ENCODE data around the gene PRKCD. TPM values are rescaled to one million over a fixed set of nuclear protein-coding genes. Genes with fewer than 3 reads are reported as not detected.

Gene PRKCD
- total and polyA plus RNA-seq, 9 of the 15 experiments (the other 6 are each of a cell fraction or from before 2014, with no cell fraction given) = 2.5 to 19.5 (median 6.1) TPM

- no peak for ATAC-seq
- H3K9ac ChIP-seq (ENCODE audit: insufficient read depth in 1 of 2, low read depth in 2 of 2, low read length in 2 of 2) = no peak overlapping the region; a peak in 1 of 4 replicates
- H3K27ac ChIP-seq (ENCODE audit: extremely low read depth, low read depth, low read length) = no peak overlapping the region
- BruUV-seq (replicated peaks) = no TSS peak
- H2AFZ ChIP-seq (ENCODE audit: low read depth, low read length) = no peak overlapping the region
- intact Hi-C loops (cut with micrococcal nuclease) = loop anchor here (10.0 kb wide), 1 partner anchor 48 kb away; no protein-coding TSS in a partner anchor
- no peaks in the 10 kb centered on the region for H3K27me3 ChIP-seq (ENCODE audit: control insufficient read depth in 2 of 2, insufficient read depth in 2 of 2, low read length in 2 of 2)
- H3K4me1 ChIP-seq (replicated peaks in 1 of 2; ENCODE audit: control insufficient read depth in 2 of 2, insufficient read depth in 2 of 2, low read length in 2 of 2) = peaks cover 0 to 3% of the 10 kb centered on the region in 2 experiments; a peak in 1 of 5 replicates
- peak; percentile 52 for TF ChIP-seq POLR2G (IDR thresholded peaks at IDR 0.05; ENCODE audit: low read depth, low read length)
- no peak for TF ChIP-seq HMG20B (CRISPR knock-in tag; IDR thresholded peaks at IDR 0.05)
- TF ChIP-seq, protein P1, sequence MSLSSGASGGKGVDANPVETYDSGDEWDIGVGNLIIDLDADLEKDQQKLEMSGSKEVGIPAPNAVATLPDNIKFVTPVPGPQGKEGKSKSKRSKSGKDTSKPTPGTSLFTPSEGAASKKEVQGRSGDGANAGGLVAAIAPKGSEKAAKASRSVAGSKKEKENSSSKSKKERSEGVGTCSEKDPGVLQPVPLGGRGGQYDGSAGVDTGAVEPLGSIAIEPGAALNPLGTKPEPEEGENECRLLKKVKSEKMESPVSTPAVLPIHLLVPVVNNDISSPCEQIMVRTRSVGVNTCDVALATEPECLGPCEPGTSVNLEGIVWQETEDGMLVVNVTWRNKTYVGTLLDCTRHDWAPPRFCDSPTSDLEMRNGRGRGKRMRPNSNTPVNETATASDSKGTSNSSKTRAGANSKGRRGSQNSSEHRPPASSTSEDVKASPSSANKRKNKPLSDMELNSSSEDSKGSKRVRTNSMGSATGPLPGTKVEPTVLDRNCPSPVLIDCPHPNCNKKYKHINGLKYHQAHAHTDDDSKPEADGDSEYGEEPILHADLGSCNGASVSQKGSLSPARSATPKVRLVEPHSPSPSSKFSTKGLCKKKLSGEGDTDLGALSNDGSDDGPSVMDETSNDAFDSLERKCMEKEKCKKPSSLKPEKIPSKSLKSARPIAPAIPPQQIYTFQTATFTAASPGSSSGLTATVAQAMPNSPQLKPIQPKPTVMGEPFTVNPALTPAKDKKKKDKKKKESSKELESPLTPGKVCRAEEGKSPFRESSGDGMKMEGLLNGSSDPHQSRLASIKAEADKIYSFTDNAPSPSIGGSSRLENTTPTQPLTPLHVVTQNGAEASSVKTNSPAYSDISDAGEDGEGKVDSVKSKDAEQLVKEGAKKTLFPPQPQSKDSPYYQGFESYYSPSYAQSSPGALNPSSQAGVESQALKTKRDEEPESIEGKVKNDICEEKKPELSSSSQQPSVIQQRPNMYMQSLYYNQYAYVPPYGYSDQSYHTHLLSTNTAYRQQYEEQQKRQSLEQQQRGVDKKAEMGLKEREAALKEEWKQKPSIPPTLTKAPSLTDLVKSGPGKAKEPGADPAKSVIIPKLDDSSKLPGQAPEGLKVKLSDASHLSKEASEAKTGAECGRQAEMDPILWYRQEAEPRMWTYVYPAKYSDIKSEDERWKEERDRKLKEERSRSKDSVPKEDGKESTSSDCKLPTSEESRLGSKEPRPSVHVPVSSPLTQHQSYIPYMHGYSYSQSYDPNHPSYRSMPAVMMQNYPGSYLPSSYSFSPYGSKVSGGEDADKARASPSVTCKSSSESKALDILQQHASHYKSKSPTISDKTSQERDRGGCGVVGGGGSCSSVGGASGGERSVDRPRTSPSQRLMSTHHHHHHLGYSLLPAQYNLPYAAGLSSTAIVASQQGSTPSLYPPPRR (CRISPR knock-in tag; IDR thresholded peaks at IDR 0.05; ENCODE audit: borderline replicate concordance) = no peak
- TF ChIP-seq GTF2E2 (tag; IDR thresholded peaks at IDR 0.05) = no peak
- TF ChIP-seq RBM39 (optimal IDR thresholded peaks at IDR 0.05; ENCODE audit: low read depth, low read length) = no peak
- TF ChIP-seq RAD51 (IDR thresholded peaks at IDR 0.05; ENCODE audit: borderline replicate concordance, low read depth) = no peak
- POLR2A ChIA-PET = interaction anchor here (1.2 to 2.2 kb wide), 2 partner anchors 9 to 112 kb away, joined by 4 to 9 read pairs; no protein-coding TSS in a partner anchor
- WGBS (ENCODE audit: insufficient coverage, low coverage, missing lambda C conversion rate) = 90% methylated on average over 14 of the region's 17 CpGs
- peaks cover 90% of the 10 kb centered on the region for H3K36me3 ChIP-seq (ENCODE audit: control insufficient read depth, insufficient read depth, low read length)
- FAIRE-seq = no peak
- CTCF ChIA-PET (ENCODE audit: low intra/inter-chr PET ratio) = no interaction called here
- DNase-seq (ENCODE audit: extremely low read depth in 1 of 4, low spot score in 3 of 4) = peak in 1 of 4 experiments; percentile 7
- no peaks in the 10 kb centered on the region for H3K9me1 ChIP-seq (ENCODE audit: control insufficient read depth, insufficient read depth, low read length)
- no peak overlapping the region for H3K4me3 ChIP-seq
- H3K79me2 ChIP-seq (ENCODE audit: control insufficient read depth, insufficient read depth, low read length) = no peaks in the 10 kb centered on the region
- H3K4me2 ChIP-seq (ENCODE audit: insufficient read depth, low read length) = no peak overlapping the region
- H3K9me3 ChIP-seq (replicated peaks; ENCODE audit: control insufficient read depth, insufficient read depth, low read depth, low read length) = no peaks in the 10 kb centered on the region
- in situ Hi-C loops (cut with MboI) = no loop called here
- H4K20me1 ChIP-seq (replicated peaks; ENCODE audit: control insufficient read depth, insufficient read depth, low read length) = peaks cover 7% of the 10 kb centered on the region
These were observed 65.9 kb downstream of the PRKCD start for GRCh38 chr3:53226841-53227407.
